ENCODE data around the gene A3GALT2. TPM values are rescaled to one million over a fixed set of nuclear protein-coding genes. Genes with fewer than 3 reads are reported as not detected.

A3GALT2 gene
- total and polyA plus RNA-seq, 9 of the 15 experiments (the other 6 are each of a cell fraction or from before 2014, with no cell fraction given): not detected

DNA sequence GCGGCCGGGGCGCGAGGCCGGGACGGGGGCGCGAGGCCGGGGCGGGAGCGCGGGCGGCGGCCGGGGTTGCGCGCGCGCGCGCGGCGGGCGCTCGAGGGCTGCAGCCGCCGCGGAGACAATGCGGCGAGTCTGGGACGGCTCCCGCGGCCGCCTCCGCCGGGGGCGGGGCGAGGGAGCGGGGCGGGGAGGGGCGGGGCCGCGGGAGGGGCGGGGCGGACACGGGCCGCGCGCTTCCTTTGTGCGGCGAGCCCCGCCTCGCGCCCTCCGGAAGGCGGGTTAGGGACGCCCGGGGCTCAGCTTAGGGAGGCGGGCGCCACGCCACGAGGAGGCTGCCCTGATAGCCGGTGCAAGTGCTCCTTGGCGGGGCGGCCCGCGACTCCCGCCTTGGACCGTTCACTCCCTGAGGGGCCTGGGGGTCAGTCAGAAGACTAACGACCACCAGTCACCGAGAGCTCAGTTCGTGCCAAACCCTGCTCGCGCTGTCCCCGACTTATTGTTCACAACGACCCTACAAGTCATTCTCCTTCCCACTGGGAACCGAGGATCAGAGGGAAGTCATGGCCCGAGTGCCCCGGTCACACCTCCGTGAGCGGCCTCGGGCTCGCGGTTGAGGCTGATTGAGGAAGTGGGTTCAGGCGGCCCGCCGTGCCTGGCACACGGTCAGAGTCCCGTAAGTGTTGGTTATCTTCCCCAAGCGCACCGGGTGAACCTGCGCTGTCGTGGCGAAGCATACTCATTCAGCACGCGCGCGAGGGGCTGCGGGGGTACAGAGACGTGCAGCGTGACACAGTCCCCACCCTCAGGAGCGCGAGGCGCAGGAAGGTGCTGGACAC, 29.1 kb upstream of the A3GALT2 start (continued):
- TF ChIP-seq HNRNPLL (IDR thresholded peaks at IDR 0.05; ENCODE audit: low read depth, low read length, poor library complexity, severe bottlenecking) (peak; percentile 39), NR3C1 (CRISPR knock-in tag; IDR thresholded peaks at IDR 0.05) (no peak), NFIX (CRISPR knock-in tag; IDR thresholded peaks at IDR 0.05; ENCODE audit: low read depth) (no peak), SAP30 (IDR thresholded peaks at IDR 0.05; ENCODE audit: borderline replicate concordance, insufficient read depth, low read depth, low read length, poor library complexity, severe bottlenecking) (no peak), TRIM28 (IDR thresholded peaks at IDR 0.05) (no peak), CHD1 (IDR thresholded peaks at IDR 0.05; ENCODE audit: low read length) (peak; percentile 83), NRF1 (conservative IDR thresholded peaks at IDR 0.05 in 1 of 2, IDR thresholded peaks at IDR 0.05 in 1 of 2) (peak; percentile 58 to 68), KDM2B (CRISPR knock-in tag; IDR thresholded peaks at IDR 0.05) (no peak), SETDB1 (IDR thresholded peaks at IDR 0.05; ENCODE audit: low read length) (no peak), ARID2 (IDR thresholded peaks at IDR 0.05) (no peak)
- TF ChIP-seq, protein P1, sequence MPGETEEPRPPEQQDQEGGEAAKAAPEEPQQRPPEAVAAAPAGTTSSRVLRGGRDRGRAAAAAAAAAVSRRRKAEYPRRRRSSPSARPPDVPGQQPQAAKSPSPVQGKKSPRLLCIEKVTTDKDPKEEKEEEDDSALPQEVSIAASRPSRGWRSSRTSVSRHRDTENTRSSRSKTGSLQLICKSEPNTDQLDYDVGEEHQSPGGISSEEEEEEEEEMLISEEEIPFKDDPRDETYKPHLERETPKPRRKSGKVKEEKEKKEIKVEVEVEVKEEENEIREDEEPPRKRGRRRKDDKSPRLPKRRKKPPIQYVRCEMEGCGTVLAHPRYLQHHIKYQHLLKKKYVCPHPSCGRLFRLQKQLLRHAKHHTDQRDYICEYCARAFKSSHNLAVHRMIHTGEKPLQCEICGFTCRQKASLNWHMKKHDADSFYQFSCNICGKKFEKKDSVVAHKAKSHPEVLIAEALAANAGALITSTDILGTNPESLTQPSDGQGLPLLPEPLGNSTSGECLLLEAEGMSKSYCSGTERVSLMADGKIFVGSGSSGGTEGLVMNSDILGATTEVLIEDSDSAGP (CRISPR knock-in tag; IDR thresholded peaks at IDR 0.05): no peak
- TF ChIP-seq, protein P2, sequence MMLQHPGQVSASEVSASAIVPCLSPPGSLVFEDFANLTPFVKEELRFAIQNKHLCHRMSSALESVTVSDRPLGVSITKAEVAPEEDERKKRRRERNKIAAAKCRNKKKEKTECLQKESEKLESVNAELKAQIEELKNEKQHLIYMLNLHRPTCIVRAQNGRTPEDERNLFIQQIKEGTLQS (IDR thresholded peaks at IDR 0.05): no peak
- TF ChIP-seq, protein P2 (CRISPR knock-in tag; conservative IDR thresholded peaks at IDR 0.05): 0 out of 2 replicates have a peak, but pooled peaks have one; percentile 24
